Activated B cell treated with CpG ODN at 0.5 μM for 24 hours (primary cell): ENCODE results near the gene LDAH. TPM values are rescaled to one million over a fixed set of nuclear protein-coding genes. Genes with fewer than 3 reads are reported as not detected.

Experiments
- ATAC-seq: fragments of 200-7000 bp; cut with Tn5 transposase; one replicate; pipeline ENCODE4 v1.10.0; 2021; ENCODE audit warnings: low read depth, mild to moderate bottlenecking, moderate library complexity
- CTCF ChIA-PET: fragments of 350-600 bp; sonication (Branson Sonifier 250); formaldehyde crosslinking; loops from one replicate; lab custom pipeline; 2021; ENCODE audit warnings: antibody characterized with exemption; lab: Charles Lee
- POLR2A ChIA-PET: fragments of 350-600 bp; sonication (Branson Sonifier 250); formaldehyde crosslinking; loops from one replicate; lab custom pipeline; 2021; ENCODE audit warnings: antibody characterized with exemption; lab: Charles Lee
- DNase-seq: peaks from one replicate; pipeline ENCODE4 v3.0.0; 2022
- H3K27ac Mint-ChIP-seq: one replicate; pipeline ENCODE4 v1.8.0; 2020; ENCODE audit warnings: mixed read lengths
- H3K27me3 Mint-ChIP-seq: one replicate; pipeline ENCODE4 v1.8.0; 2021; ENCODE audit warnings: mixed read lengths
- H3K36me3 Mint-ChIP-seq: one replicate; pipeline ENCODE4 v1.8.0; 2021; ENCODE audit warnings: low read depth, mixed read lengths
- H3K4me1 Mint-ChIP-seq: one replicate; pipeline ENCODE4 v1.8.0; 2021; ENCODE audit warnings: mixed read lengths
- H3K4me3 Mint-ChIP-seq: one replicate; pipeline ENCODE4 v1.8.0; 2020; ENCODE audit warnings: mild to moderate bottlenecking, mixed read lengths
- H3K9me3 Mint-ChIP-seq: one replicate; pipeline ENCODE4 v1.8.0; 2020; ENCODE audit warnings: mixed read lengths
- CTCF ChIP-seq: fragments of 200-600 bp; IDR thresholded peaks from one replicate; pipeline ENCODE4 v1.8.0; 2022; ENCODE audit warnings: antibody characterized with exemption, mild to moderate bottlenecking
- intact Hi-C: fragments of 100-400 bp; cut with micrococcal nuclease; formaldehyde crosslinking; loops from one replicate; pipeline ENCODE4 v1.15.1; 2024
- total RNA-seq: library from RNA; stranded (reverse); gene quantifications from 2 replicates; pipeline ENCODE4 v1.2.3, GENCODE V29; 2022

Gene LDAH
- total RNA-seq, 1 donor from 2014 or later = 31.2 TPM

GRCh38 chr2:20674309-20674965 is 148.5 kb downstream of the LDAH start:
- H3K36me3 Mint-ChIP-seq = peaks cover 8% of the 10 kb centered on the region
- H3K4me1 Mint-ChIP-seq = peaks cover 73% of the 10 kb centered on the region
- intact Hi-C loops = no loop called here
- DNase-seq = no peak
- H3K4me3 Mint-ChIP-seq = no peak overlapping the region
- H3K27ac Mint-ChIP-seq = peak overlapping the region; percentile 94
- no peaks in the 10 kb centered on the region for H3K27me3 Mint-ChIP-seq
- no peaks in the 10 kb centered on the region for H3K9me3 Mint-ChIP-seq
- TF ChIP-seq CTCF = no peak
- ATAC-seq = no peak
- ChIA-PET POLR2A (interaction anchor here (0.8 to 2.6 kb wide), 2 partner anchors 13 to 148 kb away, joined by 3 to 20 read pairs; partner anchors contain the start of gene LDAH), CTCF (interaction anchor here (4.7 to 5.0 kb wide), 2 partner anchors 9 to 13 kb away, joined by 50 to 69 read pairs; partner anchors contain the start of gene GDF7)

- DNase-seq = no peak
- ChIA-PET POLR2A (no interaction called here), CTCF (interaction anchor here (5.0 kb wide), 1 partner anchor 9 kb away, joined by 69 read pairs; the partner anchor contains the start of gene GDF7)
- H3K4me1 Mint-ChIP-seq = peaks cover 71% of the 10 kb centered on the region
- intact Hi-C loops = no loop called here
- peak overlapping the region; percentile 53 for H3K27ac Mint-ChIP-seq
- H3K36me3 Mint-ChIP-seq = peaks cover 6% of the 10 kb centered on the region
- H3K27me3 Mint-ChIP-seq = no peaks in the 10 kb centered on the region
- TF ChIP-seq CTCF = no peak
- H3K9me3 Mint-ChIP-seq = no peaks in the 10 kb centered on the region
- no peak overlapping the region for H3K4me3 Mint-ChIP-seq
- no peak for ATAC-seq
Measured at GRCh38 chr2:20673686-20674308, 149.1 kb downstream of the LDAH start.

GRCh38 chr2:20672201-20672951 is 150.5 kb downstream of the LDAH start:
- ChIA-PET POLR2A (interaction anchor here (0.6 to 1.1 kb wide), 4 partner anchors 10 to 448 kb away, joined by 3 to 10 read pairs (median 4); partner anchors contain the start of gene HS1BP3), CTCF (interaction anchor here (1.6 kb wide), 2 partner anchors 11 to 291 kb away, joined by 3 to 11 read pairs; no protein-coding TSS in a partner anchor)
- no peak for ATAC-seq
- Mint-ChIP-seq H3K36me3 (peaks cover 6% of the 10 kb centered on the region), H3K27ac (peak overlapping the region; percentile 76), H3K9me3 (no peaks in the 10 kb centered on the region), H3K4me3 (peak overlapping the region; percentile 52), H3K27me3 (peaks cover 6% of the 10 kb centered on the region), H3K4me1 (peaks cover 68% of the 10 kb centered on the region)
- intact Hi-C loops = no loop called here
- TF ChIP-seq CTCF = no peak
- no peak for DNase-seq

- POLR2A ChIA-PET = interaction anchor here (0.7 to 1.1 kb wide), 3 partner anchors 11 to 230 kb away, joined by 3 to 10 read pairs (median 4); partner anchors contain the start of gene HS1BP3
- TF ChIP-seq CTCF = no peak
- no peak overlapping the region for H3K4me3 Mint-ChIP-seq
- CTCF ChIA-PET = interaction anchor here (1.6 kb wide), 2 partner anchors 10 to 291 kb away, joined by 3 to 11 read pairs; no protein-coding TSS in a partner anchor
- peaks cover 6% of the 10 kb centered on the region for H3K36me3 Mint-ChIP-seq
- H3K27me3 Mint-ChIP-seq = peaks cover 6% of the 10 kb centered on the region
- intact Hi-C loops = no loop called here
- no peak overlapping the region for H3K27ac Mint-ChIP-seq
- no peak for DNase-seq
- peaks cover 61% of the 10 kb centered on the region for H3K4me1 Mint-ChIP-seq
- H3K9me3 Mint-ChIP-seq = no peaks in the 10 kb centered on the region
- no peak for ATAC-seq
Measured at GRCh38 chr2:20671736-20672080, 151.2 kb downstream of the LDAH start.
